CD4-positive, alpha-beta T cell treated with Interleukin-2 at 100 ng/mL for 4 hours (primary cell): Measurements from ENCODE around the gene CEP170B.
"Not testable (repeated sequence)": the region's sequence is repeated elsewhere in the genome, so short reads cannot be mapped to it uniquely, and the experiment has no call there.

ENCODE experiments used
- DNase-seq: peaks from one replicate; pipeline ENCODE4 v3.0.0-alpha.2; 2020; ENCODE audit warnings: low spot score

CEP170B gene

GRCh38 chr14:104919152-104919992 is 54.3 kb downstream of the CEP170B start:
- not testable (repeated sequence) for DNase-seq

- DNase-seq, result no peak
These were observed 54.9 kb downstream of the CEP170B start for GRCh38 chr14:104919993-104920315.

GRCh38 chr14:104923640-104924420 is 58.8 kb downstream of the CEP170B start:
- no peak for DNase-seq

- no peak for DNase-seq
These were observed 59.5 kb downstream of the CEP170B start, which contains the start of gene PLD4 for GRCh38 chr14:104924421-104925213. Gene PLD4 (plus strand): TSS chr14:104924879. CDS start chr14:104927141, 2,262 bp downstream.

GRCh38 chr14:104925214-104925854 is 60.3 kb downstream of the CEP170B start:
- no peak for DNase-seq

GRCh38 chr14:104925855-104926609 is 61.0 kb downstream of the CEP170B start:
- no peak for DNase-seq

GRCh38 chr14:104926619-104927431 is 61.8 kb downstream of the CEP170B start:
- DNase-seq, result no peak

GRCh38 chr14:104927432-104927816 is 62.4 kb downstream of the CEP170B start:
- DNase-seq, result no peak

- no peak for DNase-seq
These were observed 62.8 kb downstream of the CEP170B start for GRCh38 chr14:104927901-104928300.

GRCh38 chr14:104928391-104929133 is 63.5 kb downstream of the CEP170B start:
- no peak for DNase-seq

GRCh38 chr14:104929268-104930230 is 64.5 kb downstream of the CEP170B start:
- no peak for DNase-seq

GRCh38 chr14:104930526-104931303 is 65.6 kb downstream of the CEP170B start:
- no peak for DNase-seq

GRCh38 chr14:104931304-104931770 is 66.3 kb downstream of the CEP170B start:
- DNase-seq, result no peak

- no peak for DNase-seq
These were observed 67.0 kb downstream of the CEP170B start for GRCh38 chr14:104931771-104932675.

- DNase-seq, result peak; percentile 82
These were observed 67.9 kb downstream of the CEP170B start for GRCh38 chr14:104932676-104933631.
